Measurements from ENCODE around the gene MAEA. TPM values are rescaled to one million over a fixed set of nuclear protein-coding genes. Genes with fewer than 3 reads are reported as not detected.

MAEA gene
- total and polyA plus RNA-seq, 9 of the 15 experiments (the other 6 are each of a cell fraction or from before 2014, with no cell fraction given): 2.1 to 86.5 (median 45.0) TPM

- TF ChIP-seq MGA (IDR thresholded peaks at IDR 0.05) (peak; percentile 56; the same call in 1 of the 2 replicates), ARID4B (CRISPR knock-in tag; IDR thresholded peaks at IDR 0.05) (peak; percentile 13; the same call in 1 of the 2 replicates), BCLAF1 (IDR thresholded peaks at IDR 0.05; ENCODE audit: borderline replicate concordance in 1 of 2, control insufficient read depth in 1 of 2, low read depth in 2 of 2, low read length in 1 of 2) (no peak)
Observed at GRCh38 chr4:1345903-1346780, 56.5 kb downstream of the MAEA start (continued).
